ENCODE measurements around the gene SLC8A3. TPM values are rescaled to one million over a fixed set of nuclear protein-coding genes. Genes with fewer than 3 reads are reported as not detected.

Gene SLC8A3
- total RNA-seq, 2 donors from 2014 or later: 0.40 TPM

- H3K36me3 ChIP-seq: no peaks in the 10 kb centered on the region
- TF ChIP-seq CTCF (IDR thresholded peaks at IDR 0.05): no peak
- no peaks in the 10 kb centered on the region for H3K9me3 ChIP-seq
- no peak overlapping the region for H3K27ac ChIP-seq
- DNase-seq: no peak
- no peaks in the 10 kb centered on the region for H3K27me3 ChIP-seq
- intact Hi-C loops (cut with DNase I): no loop called here
- H3K9ac ChIP-seq (ENCODE audit: low read depth in 2 of 2, low read length in 2 of 2): no peak overlapping the region
- no peak overlapping the region for H3K4me3 ChIP-seq
- H3K4me1 ChIP-seq: no peaks in the 10 kb centered on the region
Measured at GRCh38 chr14:70162358-70162757, 26.4 kb downstream of the SLC8A3 start.

GRCh38 chr14:70156592-70156991, 32.2 kb downstream of the SLC8A3 start:
- H3K27me3 ChIP-seq: no peaks in the 10 kb centered on the region
- intact Hi-C loops (cut with DNase I): no loop called here
- no peaks in the 10 kb centered on the region for H3K36me3 ChIP-seq
- H3K4me3 ChIP-seq: no peak overlapping the region
- H3K9me3 ChIP-seq: no peaks in the 10 kb centered on the region
- no peak overlapping the region for H3K27ac ChIP-seq
- no peaks in the 10 kb centered on the region for H3K4me1 ChIP-seq
- no peak overlapping the region for H3K9ac ChIP-seq (ENCODE audit: low read depth in 2 of 2, low read length in 2 of 2)
- DNase-seq: no peak
- TF ChIP-seq CTCF (IDR thresholded peaks at IDR 0.05): no peak

- Histone ChIP-seq H3K9me3 (no peaks in the 10 kb centered on the region), H3K27ac (no peak overlapping the region), H3K9ac (ENCODE audit: low read depth in 2 of 2, low read length in 2 of 2) (no peak overlapping the region), H3K27me3 (no peaks in the 10 kb centered on the region), H3K36me3 (no peaks in the 10 kb centered on the region), H3K4me3 (no peak overlapping the region), H3K4me1 (no peaks in the 10 kb centered on the region)
- no peak for DNase-seq
- intact Hi-C loops (cut with DNase I): no loop called here
- TF ChIP-seq CTCF (IDR thresholded peaks at IDR 0.05): no peak
Measured at GRCh38 chr14:70152704-70153103, 36.0 kb downstream of the SLC8A3 start.

- H3K4me3 ChIP-seq: no peak overlapping the region
- no peaks in the 10 kb centered on the region for H3K9me3 ChIP-seq
- no peak for TF ChIP-seq CTCF (IDR thresholded peaks at IDR 0.05)
- no peaks in the 10 kb centered on the region for H3K36me3 ChIP-seq
- no peak overlapping the region for H3K27ac ChIP-seq
- no peak for DNase-seq
- H3K27me3 ChIP-seq: no peaks in the 10 kb centered on the region
- H3K9ac ChIP-seq (ENCODE audit: low read depth in 2 of 2, low read length in 2 of 2): no peak overlapping the region
- intact Hi-C loops (cut with DNase I): no loop called here
- H3K4me1 ChIP-seq: no peaks in the 10 kb centered on the region
Measured at GRCh38 chr14:70152081-70152480, 36.7 kb downstream of the SLC8A3 start.

DNA sequence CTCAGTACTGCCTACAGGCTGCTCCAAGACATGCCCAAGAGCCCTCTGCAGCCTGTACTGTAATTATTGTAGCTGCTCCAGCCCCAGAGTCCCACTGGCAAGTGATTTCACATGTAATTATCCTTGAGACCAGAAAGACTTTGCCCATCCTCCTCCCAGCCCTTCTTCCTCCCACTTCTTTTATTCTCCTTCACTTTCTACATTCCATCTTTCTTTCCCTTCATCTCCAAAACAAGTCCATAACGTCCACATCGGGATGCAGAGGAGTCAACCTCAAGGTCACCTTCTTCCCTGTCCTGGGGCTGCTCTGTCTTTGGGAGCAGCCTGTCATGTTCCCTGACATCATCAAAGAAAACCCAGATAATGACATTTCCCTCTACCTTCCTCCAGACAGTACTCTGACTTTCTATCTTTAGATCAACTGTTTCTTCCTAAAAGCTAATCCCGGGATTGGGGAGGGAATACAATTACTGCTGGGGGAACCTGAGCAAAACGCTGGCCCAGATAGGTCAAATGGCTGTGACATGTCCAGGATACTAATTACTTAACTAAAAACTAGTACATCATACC, 39.1 kb downstream of the SLC8A3 start:
- no peak for TF ChIP-seq CTCF (IDR thresholded peaks at IDR 0.05)
- H3K27ac ChIP-seq: no peak overlapping the region

More for the DNA sequence above, 39.1 kb downstream of the SLC8A3 start:
- H3K9me3 ChIP-seq: no peaks in the 10 kb centered on the region
- H3K4me3 ChIP-seq: no peak overlapping the region
- no peak for DNase-seq
- no peaks in the 10 kb centered on the region for H3K27me3 ChIP-seq
- H3K4me1 ChIP-seq: no peaks in the 10 kb centered on the region
- no peaks in the 10 kb centered on the region for H3K36me3 ChIP-seq
- intact Hi-C loops (cut with DNase I): no loop called here
- no peak overlapping the region for H3K9ac ChIP-seq (ENCODE audit: low read depth in 2 of 2, low read length in 2 of 2)
